ENCODE results near the gene ASTE1. TPM values are rescaled to one million over a fixed set of nuclear protein-coding genes. Genes with fewer than 3 reads are reported as not detected.

ASTE1 gene
- polyA plus RNA-seq, 1 donor from 2014 or later, result 2.0 TPM

- Histone ChIP-seq H3K27me3 (ENCODE audit: insufficient read depth, low read depth, low read length) (no peaks in the 10 kb centered on the region), H3K4me2 (ENCODE audit: low read length) (no peak overlapping the region), H3K4me3 (ENCODE audit: low read length) (no peak overlapping the region), H3K79me2 (replicated peaks; ENCODE audit: insufficient read depth, low read length) (no peaks in the 10 kb centered on the region), H3K9ac (ENCODE audit: low read length) (no peak overlapping the region), H3K27ac (ENCODE audit: low read length) (no peak overlapping the region), H3F3A (ENCODE audit: insufficient read depth, low read length, poor library complexity, severe bottlenecking) (no peaks in the 10 kb centered on the region), H4K20me1 (ENCODE audit: insufficient read depth) (no peaks in the 10 kb centered on the region), H3K9me2 (ENCODE audit: insufficient read depth, low read length) (no peaks in the 10 kb centered on the region), H2AFZ (ENCODE audit: low read depth, low read length) (no peak overlapping the region), H3K36me3 (ENCODE audit: insufficient read depth, low read length) (peaks cover 14% of the 10 kb centered on the region), H3K9me3 (ENCODE audit: low read length) (no peaks in the 10 kb centered on the region)
- TF ChIP-seq MXI1 (conservative IDR thresholded peaks at IDR 0.05; ENCODE audit: poor library complexity, severe bottlenecking) (no peak), RAD21 (conservative IDR thresholded peaks at IDR 0.05) (no peak), EZH2 (IDR thresholded peaks at IDR 0.05; ENCODE audit: borderline replicate concordance, insufficient read depth, low read length, poor library complexity, severe bottlenecking) (no peak), POLR2AphosphoS5 (IDR thresholded peaks at IDR 0.05) (no peak), TAF1 (IDR thresholded peaks at IDR 0.05; ENCODE audit: low read depth) (no peak), CTCF (IDR thresholded peaks at IDR 0.05; ENCODE audit: poor library complexity, severe bottlenecking) (no peak), EP300 (conservative IDR thresholded peaks at IDR 0.05; ENCODE audit: poor library complexity, severe bottlenecking) (no peak)
- TF ChIP-seq, protein P1, sequence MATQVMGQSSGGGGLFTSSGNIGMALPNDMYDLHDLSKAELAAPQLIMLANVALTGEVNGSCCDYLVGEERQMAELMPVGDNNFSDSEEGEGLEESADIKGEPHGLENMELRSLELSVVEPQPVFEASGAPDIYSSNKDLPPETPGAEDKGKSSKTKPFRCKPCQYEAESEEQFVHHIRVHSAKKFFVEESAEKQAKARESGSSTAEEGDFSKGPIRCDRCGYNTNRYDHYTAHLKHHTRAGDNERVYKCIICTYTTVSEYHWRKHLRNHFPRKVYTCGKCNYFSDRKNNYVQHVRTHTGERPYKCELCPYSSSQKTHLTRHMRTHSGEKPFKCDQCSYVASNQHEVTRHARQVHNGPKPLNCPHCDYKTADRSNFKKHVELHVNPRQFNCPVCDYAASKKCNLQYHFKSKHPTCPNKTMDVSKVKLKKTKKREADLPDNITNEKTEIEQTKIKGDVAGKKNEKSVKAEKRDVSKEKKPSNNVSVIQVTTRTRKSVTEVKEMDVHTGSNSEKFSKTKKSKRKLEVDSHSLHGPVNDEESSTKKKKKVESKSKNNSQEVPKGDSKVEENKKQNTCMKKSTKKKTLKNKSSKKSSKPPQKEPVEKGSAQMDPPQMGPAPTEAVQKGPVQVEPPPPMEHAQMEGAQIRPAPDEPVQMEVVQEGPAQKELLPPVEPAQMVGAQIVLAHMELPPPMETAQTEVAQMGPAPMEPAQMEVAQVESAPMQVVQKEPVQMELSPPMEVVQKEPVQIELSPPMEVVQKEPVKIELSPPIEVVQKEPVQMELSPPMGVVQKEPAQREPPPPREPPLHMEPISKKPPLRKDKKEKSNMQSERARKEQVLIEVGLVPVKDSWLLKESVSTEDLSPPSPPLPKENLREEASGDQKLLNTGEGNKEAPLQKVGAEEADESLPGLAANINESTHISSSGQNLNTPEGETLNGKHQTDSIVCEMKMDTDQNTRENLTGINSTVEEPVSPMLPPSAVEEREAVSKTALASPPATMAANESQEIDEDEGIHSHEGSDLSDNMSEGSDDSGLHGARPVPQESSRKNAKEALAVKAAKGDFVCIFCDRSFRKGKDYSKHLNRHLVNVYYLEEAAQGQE (IDR thresholded peaks at IDR 0.05; ENCODE audit: borderline replicate concordance), result no peak
Measured at GRCh38 chr3:130969621-130970020, 57.0 kb downstream of the ASTE1 start.

DNA sequence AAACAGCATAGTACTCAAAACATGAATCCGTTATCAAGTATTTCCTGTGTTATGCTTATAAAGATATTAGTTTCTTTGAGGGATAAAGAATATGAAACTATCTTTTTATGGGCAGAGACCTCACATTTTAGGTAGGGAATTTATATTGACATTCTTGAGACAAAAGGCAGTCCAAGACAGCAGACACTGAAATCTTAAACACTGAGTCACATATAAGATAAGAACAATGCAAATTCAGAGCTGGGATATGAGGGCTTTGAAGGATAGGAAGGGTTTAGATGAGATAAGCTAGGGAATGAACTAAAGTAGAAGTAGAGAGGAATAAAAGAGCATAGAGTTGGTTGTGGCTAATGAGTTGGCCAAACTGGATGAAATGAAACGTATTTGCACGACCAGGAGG lies 58.4 kb downstream of the ASTE1 start:
- no peaks in the 10 kb centered on the region for H4K20me1 ChIP-seq (ENCODE audit: insufficient read depth)

More for the DNA sequence above, 58.4 kb downstream of the ASTE1 start:
- H3K4me2 ChIP-seq (ENCODE audit: low read length), result no peak overlapping the region
- TF ChIP-seq, protein P1 (IDR thresholded peaks at IDR 0.05; ENCODE audit: borderline replicate concordance), result no peak
- TF ChIP-seq POLR2AphosphoS5 (IDR thresholded peaks at IDR 0.05), result no peak
- TF ChIP-seq EZH2 (IDR thresholded peaks at IDR 0.05; ENCODE audit: borderline replicate concordance, insufficient read depth, low read length, poor library complexity, severe bottlenecking), result no peak
- TF ChIP-seq CTCF (IDR thresholded peaks at IDR 0.05; ENCODE audit: poor library complexity, severe bottlenecking), result no peak
- TF ChIP-seq MXI1 (conservative IDR thresholded peaks at IDR 0.05; ENCODE audit: poor library complexity, severe bottlenecking), result no peak
- no peak for TF ChIP-seq TAF1 (IDR thresholded peaks at IDR 0.05; ENCODE audit: low read depth)
- TF ChIP-seq RAD21 (conservative IDR thresholded peaks at IDR 0.05), result no peak
- no peak for TF ChIP-seq SMC3 (conservative IDR thresholded peaks at IDR 0.05; ENCODE audit: poor library complexity)
- no peak for TF ChIP-seq EP300 (conservative IDR thresholded peaks at IDR 0.05; ENCODE audit: poor library complexity, severe bottlenecking)
- no peak overlapping the region for H2AFZ ChIP-seq (ENCODE audit: low read depth, low read length)
- H3K36me3 ChIP-seq (ENCODE audit: insufficient read depth, low read length), result peaks cover 14% of the 10 kb centered on the region
- no peak overlapping the region for H3K27ac ChIP-seq (ENCODE audit: low read length)
- no peak overlapping the region for H3K9ac ChIP-seq (ENCODE audit: low read length)
- no peaks in the 10 kb centered on the region for H3K9me2 ChIP-seq (ENCODE audit: insufficient read depth, low read length)
- no peaks in the 10 kb centered on the region for H3K9me3 ChIP-seq (ENCODE audit: low read length)
- H3K27me3 ChIP-seq (ENCODE audit: insufficient read depth, low read depth, low read length), result no peaks in the 10 kb centered on the region
- no peaks in the 10 kb centered on the region for H3F3A ChIP-seq (ENCODE audit: insufficient read depth, low read length, poor library complexity, severe bottlenecking)
- no peak overlapping the region for H3K4me3 ChIP-seq (ENCODE audit: low read length)
- H3K79me2 ChIP-seq (replicated peaks; ENCODE audit: insufficient read depth, low read length), result no peaks in the 10 kb centered on the region

All from neural cell (in vitro differentiated cells).